K562 (cell line): Measurements from ENCODE around the gene OGN. TPM values are rescaled to one million over a fixed set of nuclear protein-coding genes. Genes with fewer than 3 reads are reported as not detected.
A peak's percentile ranks its signal among the peaks of the same experiment; 100 is the strongest.

Experiments
- ATAC-seq: fragments of 200-7000 bp; cut with Tn5 transposase; 3 replicates; pipeline ENCODE4 v1.9.1; 2020; ENCODE audit warnings: moderate library complexity
- BruUV-seq: library from RNA; stranded (reverse); fragments of 400-500 nt; replicated peaks from 2 replicates; lab custom pipeline; 2021; lab: Mats Ljungman, UMichigan
- CTCF ChIA-PET: fragments of 300-600 bp; formaldehyde crosslinking; extraction: SDS; loops from one replicate; lab custom pipeline; 2021; ENCODE audit warnings: low intra/inter-chr PET ratio; lab: Yijun Ruan, JAX
- POLR2A ChIA-PET: fragments of 300-600, 350-650 bp; sonication (Branson Sonifier 250); formaldehyde crosslinking; extraction: SDS; loops from one replicate; lab custom pipeline; 2021; ENCODE audit warnings: antibody characterized with exemption, inconsistent platforms; lab: Yijun Ruan, JAX
- DNase-seq, 4 experiments: peaks; one replicate each; pipeline versions ENCODE4 v3.0.0 to v3.0.0-alpha.2; 2011 to 2018; ENCODE audit warnings: low spot score in 3 of 4, mixed read lengths in 3 of 4; ENCODE audit errors: extremely low read depth in 1 of 4
- FAIRE-seq: peaks from 2 replicates; lab custom pipeline; 2011; peaks lifted over from hg19 to GRCh38; lab: Jason Lieb, UNC
- H2AFZ ChIP-seq: 2 replicates; pipeline ENCODE4 v1.6.0; 2011; ENCODE audit warnings: low read depth, low read length, control low read depth, inconsistent platforms
- H3K27ac ChIP-seq: fragments of 200-600 bp; 3 replicates; pipeline ENCODE4 v1.8.0; 2011; ENCODE audit warnings: low read depth, mild to moderate bottlenecking, control low read depth, inconsistent platforms, low read length, moderate library complexity, mixed read lengths; ENCODE audit errors: extremely low read depth
- H3K27me3 ChIP-seq, 2 experiments: fragments of 300-600 bp in 1 of 2; 2 replicates in 1 of 2; 3 replicates in 1 of 2; pipeline versions ENCODE4 v1.6.0 to v1.8.0; 2011; ENCODE audit warnings: inconsistent platforms in 2 of 2, low read length in 2 of 2, mild to moderate bottlenecking in 1 of 2, mixed read lengths in 1 of 2, moderate library complexity in 1 of 2; ENCODE audit not compliant: control insufficient read depth in 2 of 2, insufficient read depth in 2 of 2
- H3K36me3 ChIP-seq: fragments of 300-600 bp; 3 replicates; pipeline ENCODE4 v1.8.0; 2011; ENCODE audit warnings: mild to moderate bottlenecking, low read length, inconsistent platforms; ENCODE audit not compliant: control insufficient read depth, insufficient read depth
- H3K4me1 ChIP-seq, 2 experiments: fragments of 200-600 bp in 1 of 2; replicated peaks in 1 of 2; 2 replicates in 1 of 2; 3 replicates in 1 of 2; pipeline versions ENCODE4 v1.5.1 to v1.8.0; 2011; ENCODE audit warnings: inconsistent platforms in 2 of 2, low read length in 2 of 2, mild to moderate bottlenecking in 1 of 2, mixed read lengths in 1 of 2, moderate library complexity in 1 of 2; ENCODE audit not compliant: control insufficient read depth in 2 of 2, insufficient read depth in 2 of 2
- H3K4me2 ChIP-seq: 2 replicates; pipeline ENCODE4 v1.6.1; 2011; ENCODE audit warnings: low read length, control low read depth, inconsistent platforms, mixed read lengths; ENCODE audit not compliant: insufficient read depth
- H3K4me3 ChIP-seq: fragments of 200-600 bp; sonication (generic), shearing (Covaris generic); 2 replicates; pipeline ENCODE4 v1.5.1; 2016; ENCODE audit warnings: control low read depth, inconsistent platforms
- H3K79me2 ChIP-seq: fragments of 200-600 bp; 3 replicates; pipeline ENCODE4 v1.8.0; 2011; ENCODE audit warnings: low read length, inconsistent platforms; ENCODE audit not compliant: control insufficient read depth, insufficient read depth
- H3K9ac ChIP-seq, 2 experiments: 2 replicates each; pipeline versions ENCODE4 v1.6.0 to v1.6.1; 2011; ENCODE audit warnings: low read depth in 2 of 2, low read length in 2 of 2, control low read depth in 1 of 2, inconsistent platforms in 1 of 2, mild to moderate bottlenecking in 1 of 2, mixed read lengths in 1 of 2; ENCODE audit not compliant: insufficient read depth in 1 of 2
- H3K9me1 ChIP-seq: one replicate; pipeline ENCODE4 v1.6.0; 2011; ENCODE audit warnings: inconsistent platforms, mild to moderate bottlenecking, low read length, moderate library complexity; ENCODE audit not compliant: control insufficient read depth, insufficient read depth
- H3K9me3 ChIP-seq: replicated peaks from 2 replicates; pipeline ENCODE4 v1.5.1; 2011; ENCODE audit warnings: low read depth, low read length, inconsistent platforms; ENCODE audit not compliant: control insufficient read depth, insufficient read depth
- H4K20me1 ChIP-seq: replicated peaks from 2 replicates; pipeline ENCODE4 v1.6.1; 2011; ENCODE audit warnings: low read length, inconsistent platforms, mixed read lengths; ENCODE audit not compliant: control insufficient read depth, insufficient read depth
- CEBPB ChIP-seq: fragments of 450-650 bp; IDR thresholded peaks from 2 replicates; pipeline ENCODE4 v1.6.1; 2016; ENCODE audit warnings: missing genetic modification characterization, missing compliant biosample characterization
- GABPB2 ChIP-seq: fragments of 250-450 bp; sonication (Bioruptor Pico); conservative IDR thresholded peaks from 2 replicates; pipeline ENCODE4 v1.5.1; 2021; ENCODE audit warnings: mild to moderate bottlenecking
- NFRKB ChIP-seq: fragments of 450-650 bp; IDR thresholded peaks from 2 replicates; pipeline ENCODE4 v1.6.1; 2016; ENCODE audit warnings: low read depth
- RFX1 ChIP-seq: fragments of 450-650 bp; IDR thresholded peaks from 2 replicates; pipeline ENCODE4 v1.6.1; 2016; ENCODE audit warnings: mild to moderate bottlenecking, moderate library complexity
- ZNF12 ChIP-seq: sonication (generic); formaldehyde crosslinking; IDR thresholded peaks from 2 replicates; pipeline ENCODE4 v1.4.0; 2020; ENCODE audit warnings: mild to moderate bottlenecking, missing genetic modification reagents
- ZNF134 ChIP-seq: fragments of 250-450 bp; sonication (Bioruptor Pico); conservative IDR thresholded peaks from 2 replicates; pipeline ENCODE4 v1.4.0; 2020
- ZNF311 ChIP-seq: fragments of 250-450 bp; sonication (Bioruptor Pico); IDR thresholded peaks from 2 replicates; pipeline ENCODE4 v1.4.0; 2020; ENCODE audit warnings: mild to moderate bottlenecking, moderate library complexity
- WGBS: fragments of 100-300 bp; shearing (Covaris generic); methylation state at CpG from one replicate; pipeline ENCODE4 v1.1.6; 2016; ENCODE audit warnings: low coverage, mixed read lengths; ENCODE audit not compliant: insufficient coverage; ENCODE audit errors: missing lambda C conversion rate; 5-methylcytosine and 5-hydroxymethylcytosine counted together
- in situ Hi-C: fragments of 300-500 bp; cut with MboI; formaldehyde crosslinking; loops from 4 replicates; pipeline ENCODE4 v1.15.0; 2018; ENCODE audit warnings: inconsistent platforms, mixed read lengths
- intact Hi-C: fragments of 100-400 bp; cut with micrococcal nuclease; formaldehyde crosslinking; loops from 2 replicates; pipeline ENCODE4 v1.14.2; 2022
- polyA plus RNA-seq, 8 experiments: library from polyadenylated mRNA; depleted of rRNA in 4 of 8; stranded (reverse) in 5 of 8; unstranded in 3 of 8; fragments of >200 nt; fragmentation: Nextera tagmentation in 2 of 8; fragmentation: Illumina TruSeq in 1 of 8; extraction: Ambion mirVana in 2 of 8; extraction: Trizol in 1 of 8; gene quantifications; 2 replicates each; pipeline versions ENCODE4 v1.2.1 to v1.2.3, GENCODE V29; 2011 to 2014; ENCODE audit warnings: inconsistent platforms in 1 of 8, missing spikeins in 1 of 8
- total RNA-seq, 7 experiments: library from RNA; depleted of rRNA in 6 of 7; stranded (reverse); fragments of >200 nt in 6 of 7; fragmentation: Illumina TruSeq in 2 of 7; extraction: Trizol in 2 of 7; gene quantifications; 2 replicates each; pipeline versions ENCODE4 v1.2.1 to v1.2.3, GENCODE V29; 2011 to 2021; ENCODE audit warnings: low replicate concordance in 1 of 7
- TF ChIP-seq, protein P1 (sequence below): fragments of 450-650 bp; formaldehyde crosslinking; IDR thresholded peaks from 2 replicates; pipeline ENCODE4 v1.4.0; 2020; ENCODE audit warnings: mild to moderate bottlenecking, mixed read lengths
- TF ChIP-seq, protein P2 (sequence below): sonication (generic); formaldehyde crosslinking; IDR thresholded peaks from 2 replicates; pipeline ENCODE4 v1.8.0; 2022; ENCODE audit warnings: missing genetic modification reagents, mild to moderate bottlenecking, borderline replicate concordance

OGN gene
- total and polyA plus RNA-seq, 9 of the 15 experiments (the other 6 are each of a cell fraction or from before 2014, with no cell fraction given), result 0.07 to 0.17 TPM; not detected in 7

- TF ChIP-seq GABPB2 (CRISPR knock-in tag) (no peak), CEBPB (tag) (0 out of 2 replicates have a peak, but pooled peaks have one; percentile 20), ZNF311 (CRISPR knock-in tag) (no peak), RFX1 (peak; percentile 39), ZNF134 (CRISPR knock-in tag) (peak; percentile 68; the same call in 1 of the 2 replicates)
- Histone ChIP-seq H3K36me3 (no peaks in the 10 kb centered on the region), H3K4me2 (no peak overlapping the region), H2AFZ (no peak overlapping the region), H3K9ac (no peak overlapping the region), H3K79me2 (no peaks in the 10 kb centered on the region), H4K20me1 (no peaks in the 10 kb centered on the region), H3K4me3 (no peak overlapping the region), H3K27ac (no peak overlapping the region), H3K27me3 (no peaks in the 10 kb centered on the region), H3K4me1 (peaks cover 0 to 11% of the 10 kb centered on the region in 2 experiments; a peak in 2 of 5 replicates), H3K9me1 (no peaks in the 10 kb centered on the region), H3K9me3 (no peaks in the 10 kb centered on the region)
- DNase-seq (no peak), FAIRE-seq (no peak), ATAC-seq (no peak)
- POLR2A ChIA-PET, result no interaction called here
- in situ Hi-C loops, result no loop called here
- BruUV-seq, result no TSS peak
- 56% methylated on average over 5 of the region's 5 CpGs for WGBS
- intact Hi-C loops, result no loop called here
- CTCF ChIA-PET, result no interaction called here
These were observed 1.3 kb downstream of the OGN start for GRCh38 chr9:92402826-92403745.

- Histone ChIP-seq H3K79me2 (no peaks in the 10 kb centered on the region), H3K4me3 (no peak overlapping the region), H3K4me2 (no peak overlapping the region), H3K9me1 (no peaks in the 10 kb centered on the region), H3K9me3 (no peaks in the 10 kb centered on the region), H3K4me1 (peaks cover 0 to 11% of the 10 kb centered on the region in 2 experiments; a peak in 2 of 5 replicates), H3K9ac (no peak overlapping the region)
- DNase-seq, result no peak
- TF ChIP-seq, protein P1, sequence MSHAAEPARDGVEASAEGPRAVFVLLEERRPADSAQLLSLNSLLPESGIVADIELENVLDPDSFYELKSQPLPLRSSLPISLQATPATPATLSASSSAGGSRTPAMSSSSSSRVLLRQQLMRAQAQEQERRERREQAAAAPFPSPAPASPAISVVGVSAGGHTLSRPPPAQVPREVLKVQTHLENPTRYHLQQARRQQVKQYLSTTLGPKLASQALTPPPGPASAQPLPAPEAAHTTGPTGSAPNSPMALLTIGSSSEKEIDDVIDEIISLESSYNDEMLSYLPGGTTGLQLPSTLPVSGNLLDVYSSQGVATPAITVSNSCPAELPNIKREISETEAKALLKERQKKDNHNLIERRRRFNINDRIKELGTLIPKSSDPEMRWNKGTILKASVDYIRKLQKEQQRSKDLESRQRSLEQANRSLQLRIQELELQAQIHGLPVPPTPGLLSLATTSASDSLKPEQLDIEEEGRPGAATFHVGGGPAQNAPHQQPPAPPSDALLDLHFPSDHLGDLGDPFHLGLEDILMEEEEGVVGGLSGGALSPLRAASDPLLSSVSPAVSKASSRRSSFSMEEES (CRISPR knock-in tag), result no peak
- TF ChIP-seq NFRKB, result no peak
- TF ChIP-seq, protein P2, sequence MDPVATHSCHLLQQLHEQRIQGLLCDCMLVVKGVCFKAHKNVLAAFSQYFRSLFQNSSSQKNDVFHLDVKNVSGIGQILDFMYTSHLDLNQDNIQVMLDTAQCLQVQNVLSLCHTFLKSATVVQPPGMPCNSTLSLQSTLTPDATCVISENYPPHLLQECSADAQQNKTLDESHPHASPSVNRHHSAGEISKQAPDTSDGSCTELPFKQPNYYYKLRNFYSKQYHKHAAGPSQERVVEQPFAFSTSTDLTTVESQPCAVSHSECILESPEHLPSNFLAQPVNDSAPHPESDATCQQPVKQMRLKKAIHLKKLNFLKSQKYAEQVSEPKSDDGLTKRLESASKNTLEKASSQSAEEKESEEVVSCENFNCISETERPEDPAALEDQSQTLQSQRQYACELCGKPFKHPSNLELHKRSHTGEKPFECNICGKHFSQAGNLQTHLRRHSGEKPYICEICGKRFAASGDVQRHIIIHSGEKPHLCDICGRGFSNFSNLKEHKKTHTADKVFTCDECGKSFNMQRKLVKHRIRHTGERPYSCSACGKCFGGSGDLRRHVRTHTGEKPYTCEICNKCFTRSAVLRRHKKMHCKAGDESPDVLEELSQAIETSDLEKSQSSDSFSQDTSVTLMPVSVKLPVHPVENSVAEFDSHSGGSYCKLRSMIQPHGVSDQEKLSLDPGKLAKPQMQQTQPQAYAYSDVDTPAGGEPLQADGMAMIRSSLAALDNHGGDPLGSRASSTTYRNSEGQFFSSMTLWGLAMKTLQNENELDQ (CRISPR knock-in tag), result no peak
- TF ChIP-seq ZNF12, result no peak
- TF ChIP-seq, all 486 proteins: peak for 0
- in situ Hi-C loops, result no loop called here
- FAIRE-seq (no peak), ATAC-seq (no peak)
- no peaks in the 10 kb centered on the region for H3K36me3 ChIP-seq
- 56% methylated on average over 1 of the region's 1 CpG for WGBS
- ChIA-PET CTCF (no interaction called here), POLR2A (no interaction called here)
- intact Hi-C loops, result no loop called here
- H3K27ac ChIP-seq, result no peak overlapping the region
- no peak overlapping the region for H2AFZ ChIP-seq
- H3K27me3 ChIP-seq, result no peaks in the 10 kb centered on the region
- H4K20me1 ChIP-seq, result no peaks in the 10 kb centered on the region
- no TSS peak for BruUV-seq
These were observed 2.0 kb downstream of the OGN start for GRCh38 chr9:92402360-92402759.
